Smooth muscle cell (in vitro differentiated cells): Measurements from ENCODE around the gene TPRG1. TPM values are rescaled to one million over a fixed set of nuclear protein-coding genes. Genes with fewer than 3 reads are reported as not detected.

ENCODE experiments used
- DNase-seq: peaks from one replicate; lab custom pipeline; 2025; ENCODE audit not compliant: unreplicated experiment; lab: John Stamatoyannopoulos, UW
- H2AFZ ChIP-seq: fragments of 200-600 bp; sonication (generic); 2 replicates; pipeline ENCODE4 v1.6.0; 2016; ENCODE audit warnings: antibody characterized with exemption, low read depth, mild to moderate bottlenecking
- H3F3A ChIP-seq: fragments of 200-600 bp; sonication (generic); 2 replicates; pipeline ENCODE4 v1.6.0; 2017; ENCODE audit warnings: antibody characterized with exemption, low read depth
- H3K27ac ChIP-seq: fragments of 200-600 bp; sonication (generic); 2 replicates; pipeline ENCODE4 v1.5.1; 2016; ENCODE audit warnings: low read depth, mild to moderate bottlenecking
- H3K27me3 ChIP-seq: fragments of 200-600 bp; sonication (generic); 2 replicates; pipeline ENCODE4 v1.6.1; 2016; ENCODE audit warnings: low read depth, mild to moderate bottlenecking
- H3K36me3 ChIP-seq: fragments of 200-600 bp; sonication (generic); 2 replicates; pipeline ENCODE4 v1.5.1; 2016; ENCODE audit warnings: low read depth
- H3K4me1 ChIP-seq: fragments of 200-600 bp; sonication (generic); 2 replicates; pipeline ENCODE4 v1.5.1; 2016; ENCODE audit warnings: low read depth
- H3K4me2 ChIP-seq: fragments of 200-600 bp; sonication (generic); 2 replicates; pipeline ENCODE4 v1.6.0; 2016; ENCODE audit warnings: mild to moderate bottlenecking
- H3K4me3 ChIP-seq: fragments of 200-600 bp; sonication (generic); 2 replicates; pipeline ENCODE4 v1.5.1; 2016; ENCODE audit warnings: mild to moderate bottlenecking
- H3K79me2 ChIP-seq: fragments of 200-600 bp; sonication (generic); 2 replicates; pipeline ENCODE4 v1.6.0; 2016; ENCODE audit warnings: low read depth, mild to moderate bottlenecking
- H3K9ac ChIP-seq: fragments of 200-600 bp; sonication (generic); 2 replicates; pipeline ENCODE4 v1.6.0; 2016; ENCODE audit warnings: low read depth
- H3K9me3 ChIP-seq: fragments of 200-600 bp; sonication (generic); replicated peaks from 2 replicates; pipeline ENCODE4 v1.5.1; 2016; ENCODE audit warnings: low read depth
- H4K20me1 ChIP-seq: fragments of 200-600 bp; sonication (generic); 2 replicates; pipeline ENCODE4 v1.6.0; 2016; ENCODE audit warnings: low read depth
- CTCF ChIP-seq: fragments of 200-600 bp; sonication (generic); IDR thresholded peaks from 2 replicates; pipeline ENCODE4 v1.5.1; 2017; ENCODE audit warnings: borderline replicate concordance, mild to moderate bottlenecking, antibody characterized with exemption; ENCODE audit not compliant: insufficient read depth, poor library complexity, severe bottlenecking
- WGBS: methylation state at CpG from one replicate; pipeline ENCODE4 v1.1.7; 2016; ENCODE audit warnings: low lambda C conversion rate; 5-methylcytosine and 5-hydroxymethylcytosine counted together
- polyA plus RNA-seq: library from polyadenylated mRNA; unstranded; fragments of >200 nt; fragmentation: Nextera tagmentation; extraction: Ambion mirVana; gene quantifications from 2 replicates; pipeline ENCODE4 v1.2.1, GENCODE V29; 2016
- total RNA-seq: library from RNA; depleted of rRNA; stranded (reverse); fragments of >200 nt; gene quantifications from 2 replicates; pipeline ENCODE4 v1.2.3, GENCODE V29; 2014

TPRG1 gene
- total and polyA plus RNA-seq, 2 experiments from 2014 or later: 0.65 to 3.2 TPM

- Histone ChIP-seq H3K27me3 (no peaks in the 10 kb centered on the region), H3K9ac (no peak overlapping the region), H3K27ac (no peak overlapping the region), H2AFZ (peak overlapping the region; percentile 79), H3F3A (no peaks in the 10 kb centered on the region), H3K4me3 (no peak overlapping the region), H4K20me1 (no peaks in the 10 kb centered on the region), H3K79me2 (no peaks in the 10 kb centered on the region), H3K4me2 (peak overlapping the region; percentile 55), H3K36me3 (no peaks in the 10 kb centered on the region), H3K4me1 (no peaks in the 10 kb centered on the region), H3K9me3 (no peaks in the 10 kb centered on the region)
- no peak for TF ChIP-seq CTCF
- DNase-seq: no peak
- 40% methylated on average over 11 of the region's 11 CpGs for WGBS
Measured at GRCh38 chr3:189123595-189124387, 48.0 kb upstream of the TPRG1 start.

GRCh38 chr3:189132231-189132671 is 39.5 kb upstream of the TPRG1 start:
- H3K36me3 ChIP-seq: no peaks in the 10 kb centered on the region
- peak overlapping the region; percentile 65 for H3K4me2 ChIP-seq
- peak overlapping the region; percentile 71 for H2AFZ ChIP-seq
- peak overlapping the region; percentile 95 for H3K27ac ChIP-seq
- no peak overlapping the region for H3K4me3 ChIP-seq
- H3K27me3 ChIP-seq: no peaks in the 10 kb centered on the region
- DNase-seq: peak; percentile 3
- TF ChIP-seq CTCF: no peak
- H4K20me1 ChIP-seq: no peaks in the 10 kb centered on the region
- H3K9me3 ChIP-seq: no peaks in the 10 kb centered on the region
- under 1% methylated on average over 9 of the region's 9 CpGs for WGBS
- no peaks in the 10 kb centered on the region for H3K79me2 ChIP-seq
- peaks cover 6% of the 10 kb centered on the region for H3K4me1 ChIP-seq
- H3K9ac ChIP-seq: peak overlapping the region; percentile 59
- peaks cover 21% of the 10 kb centered on the region for H3F3A ChIP-seq

- Histone ChIP-seq H3K36me3 (no peaks in the 10 kb centered on the region), H3K9ac (peak overlapping the region; percentile 32), H3K9me3 (no peaks in the 10 kb centered on the region), H3K27ac (peak overlapping the region; percentile 95), H3K79me2 (no peaks in the 10 kb centered on the region), H3K4me2 (peak overlapping the region; percentile 47), H3F3A (peaks cover 21% of the 10 kb centered on the region), H2AFZ (peak overlapping the region; percentile 78), H3K4me3 (no peak overlapping the region), H3K4me1 (peaks cover 6% of the 10 kb centered on the region), H3K27me3 (no peaks in the 10 kb centered on the region), H4K20me1 (no peaks in the 10 kb centered on the region)
- TF ChIP-seq CTCF: no peak
- no peak for DNase-seq
- 19% methylated on average over 2 of the region's 2 CpGs for WGBS
Measured at GRCh38 chr3:189132839-189133238, 38.9 kb upstream of the TPRG1 start.

- no peak for TF ChIP-seq CTCF
- Histone ChIP-seq H3K27me3 (no peaks in the 10 kb centered on the region), H3K36me3 (no peaks in the 10 kb centered on the region), H3F3A (peaks cover 21% of the 10 kb centered on the region), H3K4me2 (peak overlapping the region; percentile 9), H3K27ac (peak overlapping the region; percentile 95), H2AFZ (peak overlapping the region; percentile 78), H3K9me3 (no peaks in the 10 kb centered on the region), H3K9ac (no peak overlapping the region), H3K4me1 (peaks cover 6% of the 10 kb centered on the region), H3K79me2 (no peaks in the 10 kb centered on the region), H4K20me1 (no peaks in the 10 kb centered on the region), H3K4me3 (no peak overlapping the region)
- DNase-seq: no peak
Measured at GRCh38 chr3:189133768-189134167, 38.0 kb upstream of the TPRG1 start.
